GM21381 (cell line): ENCODE results near the gene ELK4.
"Not testable (repeated sequence)": the region's sequence is repeated elsewhere in the genome, so short reads cannot be mapped to it uniquely, and the experiment has no call there.

Source experiments
- ATAC-seq: cut with Tn5 transposase; IDR thresholded peaks from one replicate; pipeline ENCODE4 v1.9.1; 2021; ENCODE audit warnings: mild to moderate bottlenecking, moderate library complexity; ENCODE audit not compliant: unreplicated experiment

ELK4 gene

GRCh38 chr1:205664399-205665017, 32.7 kb upstream of the ELK4 start:
- ATAC-seq: no peak

GRCh38 chr1:205663286-205663936, 31.6 kb upstream of the ELK4 start:
- no peak for ATAC-seq

- ATAC-seq: no peak
Measured at GRCh38 chr1:205662791-205663190, 31.0 kb upstream of the ELK4 start.

GRCh38 chr1:205662135-205662738, 30.4 kb upstream of the ELK4 start:
- no peak for ATAC-seq

GRCh38 chr1:205661429-205662134, 29.8 kb upstream of the ELK4 start:
- no peak for ATAC-seq

- no peak for ATAC-seq
Measured at GRCh38 chr1:205660361-205660760, 28.6 kb upstream of the ELK4 start.

GRCh38 chr1:205658943-205659581, 27.3 kb upstream of the ELK4 start:
- peak; percentile 65 for ATAC-seq

GRCh38 chr1:205656236-205656635, 24.4 kb upstream of the ELK4 start:
- no peak for ATAC-seq

GRCh38 chr1:205652984-205653383, 21.2 kb upstream of the ELK4 start:
- no peak for ATAC-seq

GRCh38 chr1:205650241-205650640, 18.4 kb upstream of the ELK4 start:
- no peak for ATAC-seq

- no peak for ATAC-seq
Measured at GRCh38 chr1:205645519-205645918, 13.7 kb upstream of the ELK4 start.

GRCh38 chr1:205642679-205643307, 11.0 kb upstream of the ELK4 start:
- ATAC-seq: no peak

- no peak for ATAC-seq
Measured at GRCh38 chr1:205639567-205639966, 7.8 kb upstream of the ELK4 start.

GRCh38 chr1:205637854-205638468, 6.2 kb upstream of the ELK4 start:
- no peak for ATAC-seq

- no peak for ATAC-seq
Measured at GRCh38 chr1:205636732-205637131, 4.9 kb upstream of the ELK4 start.

GRCh38 chr1:205636138-205636530, 4.3 kb upstream of the ELK4 start:
- not testable (repeated sequence) for ATAC-seq

GRCh38 chr1:205633421-205633976, 1.7 kb upstream of the ELK4 start:
- ATAC-seq: no peak

- ATAC-seq: no peak
Measured at GRCh38 chr1:205632669-205633169, 908 bp upstream of the ELK4 start.

- ATAC-seq: peak; percentile 66
Measured at GRCh38 chr1:205631010-205631767, 622 bp downstream of the ELK4 start.
